Measurements from ENCODE around the gene CSPG4. TPM values are rescaled to one million over a fixed set of nuclear protein-coding genes. Genes with fewer than 3 reads are reported as not detected.

Gene CSPG4
- polyA plus RNA-seq, 1 donor (not counting 4 experiments of a cell fraction or from before 2014, with no cell fraction given), result 0.67 TPM

- no peak for TF ChIP-seq CTCF (optimal IDR thresholded peaks at IDR 0.05 in 1 of 3, IDR thresholded peaks at IDR 0.05 in 1 of 3, conservative IDR thresholded peaks at IDR 0.05 in 1 of 3; ENCODE audit: extremely low read depth in 1 of 3, insufficient read depth in 2 of 3, low read length in 3 of 3)
- TF ChIP-seq EZH2 (IDR thresholded peaks at IDR 0.05; ENCODE audit: low read length), result no peak
Measured at GRCh38 chr15:75656813-75657212, 55.8 kb downstream of the CSPG4 start.

GRCh38 chr15:75656331-75656730 is 56.3 kb downstream of the CSPG4 start:
- TF ChIP-seq EZH2 (IDR thresholded peaks at IDR 0.05; ENCODE audit: low read length) (no peak), CTCF (optimal IDR thresholded peaks at IDR 0.05 in 1 of 3, IDR thresholded peaks at IDR 0.05 in 1 of 3, conservative IDR thresholded peaks at IDR 0.05 in 1 of 3; ENCODE audit: extremely low read depth in 1 of 3, insufficient read depth in 2 of 3, low read length in 3 of 3) (no peak)
- Histone ChIP-seq H3K36me3 (ENCODE audit: control insufficient read depth in 2 of 2, extremely low read depth in 1 of 2, insufficient read depth in 2 of 2, low read length in 2 of 2) (peaks cover 30 to 45% of the 10 kb centered on the region in 2 experiments), H3K27ac (ENCODE audit: control insufficient read depth, insufficient read depth, low read length) (no peak overlapping the region), H3K9me1 (ENCODE audit: control insufficient read depth, extremely low read depth, insufficient read depth, low read length) (peaks cover 4% of the 10 kb centered on the region), H3K4me1 (ENCODE audit: control insufficient read depth, extremely low read depth, insufficient read depth, low read length) (peaks cover 64% of the 10 kb centered on the region), H3K27me3 (ENCODE audit: control insufficient read depth, extremely low read depth, insufficient read depth, low read length) (no peaks in the 10 kb centered on the region), H3K4me3 (ENCODE audit: control insufficient read depth in 2 of 3, extremely low read depth in 1 of 3, insufficient read depth in 2 of 3, low read depth in 1 of 3, low read length in 3 of 3) (no peak overlapping the region), H3K9me3 (ENCODE audit: control insufficient read depth, low read depth, low read length) (no peaks in the 10 kb centered on the region), H4K20me1 (ENCODE audit: control insufficient read depth, extremely low read depth, insufficient read depth, low read length) (peaks cover 9% of the 10 kb centered on the region), H3K9ac (ENCODE audit: control insufficient read depth, extremely low read depth, insufficient read depth, low read length) (no peak overlapping the region), H2AFZ (ENCODE audit: control insufficient read depth, low read length) (no peak overlapping the region), H3K4me2 (ENCODE audit: control insufficient read depth, extremely low read depth, insufficient read depth, low read depth, low read length) (no peak overlapping the region), H3K79me2 (ENCODE audit: control insufficient read depth, insufficient read depth, low read length) (peaks cover 60% of the 10 kb centered on the region)
- FAIRE-seq (no peak), DNase-seq (ENCODE audit: low read depth, low spot score) (no peak)
- dilution Hi-C loops (cut with MboI; ENCODE audit: extremely low pct_ligation_motif_present, low sequenced_read_pairs), result no loop called here

More at GRCh38 chr15:75656813-75657212, 55.8 kb downstream of the CSPG4 start:
- Histone ChIP-seq H3K4me2 (ENCODE audit: control insufficient read depth, extremely low read depth, insufficient read depth, low read depth, low read length) (no peak overlapping the region), H3K27ac (ENCODE audit: control insufficient read depth, insufficient read depth, low read length) (no peak overlapping the region), H3K79me2 (ENCODE audit: control insufficient read depth, insufficient read depth, low read length) (peaks cover 55% of the 10 kb centered on the region), H3K9me1 (ENCODE audit: control insufficient read depth, extremely low read depth, insufficient read depth, low read length) (peaks cover 4% of the 10 kb centered on the region), H3K36me3 (ENCODE audit: control insufficient read depth in 2 of 2, extremely low read depth in 1 of 2, insufficient read depth in 2 of 2, low read length in 2 of 2) (peaks cover 30 to 45% of the 10 kb centered on the region in 2 experiments), H2AFZ (ENCODE audit: control insufficient read depth, low read length) (no peak overlapping the region), H3K4me1 (ENCODE audit: control insufficient read depth, extremely low read depth, insufficient read depth, low read length) (peaks cover 64% of the 10 kb centered on the region), H3K9ac (ENCODE audit: control insufficient read depth, extremely low read depth, insufficient read depth, low read length) (no peak overlapping the region), H4K20me1 (ENCODE audit: control insufficient read depth, extremely low read depth, insufficient read depth, low read length) (peaks cover 9% of the 10 kb centered on the region), H3K27me3 (ENCODE audit: control insufficient read depth, extremely low read depth, insufficient read depth, low read length) (no peaks in the 10 kb centered on the region), H3K4me3 (ENCODE audit: control insufficient read depth in 2 of 3, extremely low read depth in 1 of 3, insufficient read depth in 2 of 3, low read depth in 1 of 3, low read length in 3 of 3) (no peak overlapping the region), H3K9me3 (ENCODE audit: control insufficient read depth, low read depth, low read length) (no peaks in the 10 kb centered on the region)
- DNase-seq (ENCODE audit: low read depth, low spot score) (no peak), FAIRE-seq (no peak)
- dilution Hi-C loops (cut with MboI; ENCODE audit: extremely low pct_ligation_motif_present, low sequenced_read_pairs), result no loop called here
